ENCODE measurements around the gene POU3F1.

DNA sequence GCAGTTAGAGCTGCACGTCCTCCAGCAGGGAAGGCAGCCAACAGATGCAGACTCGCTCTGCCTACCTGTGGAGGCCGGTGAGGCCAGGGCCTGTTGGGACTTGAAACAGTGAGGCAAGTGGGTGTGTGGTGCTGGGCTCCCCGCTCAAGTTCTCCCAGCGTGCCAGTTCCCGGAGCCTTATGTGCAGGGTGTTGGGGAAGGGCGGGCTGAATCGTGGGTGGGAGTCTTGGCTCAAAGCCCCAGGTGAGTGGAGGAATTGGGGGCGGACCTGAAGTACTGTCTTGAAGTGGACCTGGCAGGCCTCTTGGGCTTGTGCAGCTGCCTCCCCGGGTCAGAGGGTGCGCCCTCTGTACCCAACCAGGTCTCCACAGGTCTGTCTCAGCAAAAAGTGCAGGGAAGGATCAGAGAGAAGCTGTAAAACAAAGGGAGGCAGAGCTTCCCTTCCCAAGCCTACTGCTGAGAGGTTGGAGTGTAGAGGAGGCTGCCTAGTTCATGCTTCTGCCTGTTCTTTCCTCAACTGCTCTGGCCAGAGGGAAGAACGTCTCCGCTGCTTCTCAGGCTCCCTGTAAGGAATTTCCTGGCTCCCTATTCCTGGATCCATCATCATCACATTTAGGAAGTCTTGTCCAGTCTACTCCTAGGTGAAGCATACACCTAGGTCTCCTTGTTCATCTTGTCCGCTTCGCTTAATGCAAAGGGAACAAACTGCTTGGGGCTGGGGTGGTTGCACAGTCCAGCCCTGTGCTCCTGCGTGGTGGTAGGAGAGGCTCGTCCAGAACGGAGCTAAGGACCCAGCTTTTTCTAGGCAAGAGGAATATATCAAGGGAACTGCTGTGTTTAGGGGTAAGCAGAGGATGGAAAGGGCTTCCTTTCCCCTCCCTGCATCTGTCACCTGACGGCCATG, 19.1 kb downstream of the POU3F1 start:
- TF ChIP-seq, protein P1, sequence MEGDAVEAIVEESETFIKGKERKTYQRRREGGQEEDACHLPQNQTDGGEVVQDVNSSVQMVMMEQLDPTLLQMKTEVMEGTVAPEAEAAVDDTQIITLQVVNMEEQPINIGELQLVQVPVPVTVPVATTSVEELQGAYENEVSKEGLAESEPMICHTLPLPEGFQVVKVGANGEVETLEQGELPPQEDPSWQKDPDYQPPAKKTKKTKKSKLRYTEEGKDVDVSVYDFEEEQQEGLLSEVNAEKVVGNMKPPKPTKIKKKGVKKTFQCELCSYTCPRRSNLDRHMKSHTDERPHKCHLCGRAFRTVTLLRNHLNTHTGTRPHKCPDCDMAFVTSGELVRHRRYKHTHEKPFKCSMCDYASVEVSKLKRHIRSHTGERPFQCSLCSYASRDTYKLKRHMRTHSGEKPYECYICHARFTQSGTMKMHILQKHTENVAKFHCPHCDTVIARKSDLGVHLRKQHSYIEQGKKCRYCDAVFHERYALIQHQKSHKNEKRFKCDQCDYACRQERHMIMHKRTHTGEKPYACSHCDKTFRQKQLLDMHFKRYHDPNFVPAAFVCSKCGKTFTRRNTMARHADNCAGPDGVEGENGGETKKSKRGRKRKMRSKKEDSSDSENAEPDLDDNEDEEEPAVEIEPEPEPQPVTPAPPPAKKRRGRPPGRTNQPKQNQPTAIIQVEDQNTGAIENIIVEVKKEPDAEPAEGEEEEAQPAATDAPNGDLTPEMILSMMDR (IDR thresholded peaks at IDR 0.05; ENCODE audit: low read length), result no peak
- no peak for TF ChIP-seq EZH2 (optimal IDR thresholded peaks at IDR 0.05; ENCODE audit: low read depth, low read length)
- TF ChIP-seq EZH2phosphoT487 (IDR thresholded peaks at IDR 0.05; ENCODE audit: low read length), result no peak
